GM21526 (cell line): Measurements from ENCODE around the gene CDH20.

Experiments used
- ATAC-seq: cut with Tn5 transposase; IDR thresholded peaks from one replicate; pipeline ENCODE4 v1.9.1; 2021; ENCODE audit warnings: moderate library complexity; ENCODE audit not compliant: unreplicated experiment, low FRiP score

CDH20 gene

GRCh38 chr18:61419763-61420162 is 86.5 kb downstream of the CDH20 start:
- no peak for ATAC-seq

GRCh38 chr18:61420218-61420885 is 87.1 kb downstream of the CDH20 start:
- ATAC-seq: no peak

DNA sequence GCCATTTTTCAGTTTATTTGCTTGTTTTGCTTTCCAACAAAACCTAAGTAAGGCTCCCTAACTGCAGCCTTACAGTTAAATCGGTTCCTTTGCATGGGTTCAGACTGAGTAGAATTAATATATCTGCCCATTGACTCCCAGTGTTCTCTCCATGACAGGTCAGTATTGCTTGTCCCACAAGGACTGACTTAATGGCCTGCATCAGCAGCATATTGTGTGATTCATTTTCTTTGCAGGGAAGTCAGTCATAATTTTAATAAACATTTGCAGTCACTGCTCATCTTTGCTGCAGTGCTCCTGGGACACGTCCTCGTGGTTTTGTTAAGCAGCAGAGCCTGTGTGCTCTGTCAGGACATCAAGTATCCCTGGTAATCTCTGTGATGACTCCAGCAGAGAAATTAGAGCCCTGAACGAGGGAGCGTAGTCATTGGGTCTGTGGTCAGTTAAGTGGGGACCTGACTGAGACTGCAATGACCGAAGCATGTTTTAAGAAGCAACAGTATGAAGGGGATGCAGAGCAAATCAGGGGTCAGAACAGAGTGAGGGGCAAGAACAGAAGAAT is 93.3 kb downstream of the CDH20 start:
- no peak for ATAC-seq

GRCh38 chr18:61428266-61428665 is 95.0 kb downstream of the CDH20 start:
- ATAC-seq: no peak

- ATAC-seq: no peak
Observed at GRCh38 chr18:61432590-61432989, 99.4 kb downstream of the CDH20 start.

DNA sequence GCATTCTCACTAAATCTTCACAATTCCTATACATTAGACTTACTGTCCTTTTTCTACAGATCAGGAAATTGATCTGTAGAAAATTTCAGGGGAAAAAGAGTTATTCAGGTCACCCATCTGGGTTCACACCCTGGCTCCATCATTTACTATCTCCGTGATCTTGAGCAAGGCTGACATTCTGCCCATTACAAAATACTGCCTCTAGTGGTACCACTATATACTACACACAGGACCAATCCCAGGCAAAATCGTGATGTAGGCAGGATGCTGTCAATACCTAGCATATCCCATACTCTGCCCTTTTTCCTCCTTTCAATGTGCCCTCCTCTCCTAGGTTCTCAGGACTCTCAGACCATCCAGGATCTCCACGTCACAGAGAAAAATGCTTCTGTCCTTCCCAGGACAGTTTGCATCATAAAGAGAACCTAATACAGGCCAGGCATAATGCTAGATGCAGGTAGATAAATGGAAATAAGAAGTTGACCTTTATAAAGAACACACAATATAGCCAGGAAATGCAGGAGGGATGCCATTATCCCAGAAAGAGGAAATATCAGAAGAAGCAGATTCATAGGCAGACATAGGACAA is 101.9 kb downstream of the CDH20 start:
- peak; percentile 88 for ATAC-seq

- ATAC-seq: no peak
Observed at GRCh38 chr18:61443081-61443725, 110.0 kb downstream of the CDH20 start.

DNA sequence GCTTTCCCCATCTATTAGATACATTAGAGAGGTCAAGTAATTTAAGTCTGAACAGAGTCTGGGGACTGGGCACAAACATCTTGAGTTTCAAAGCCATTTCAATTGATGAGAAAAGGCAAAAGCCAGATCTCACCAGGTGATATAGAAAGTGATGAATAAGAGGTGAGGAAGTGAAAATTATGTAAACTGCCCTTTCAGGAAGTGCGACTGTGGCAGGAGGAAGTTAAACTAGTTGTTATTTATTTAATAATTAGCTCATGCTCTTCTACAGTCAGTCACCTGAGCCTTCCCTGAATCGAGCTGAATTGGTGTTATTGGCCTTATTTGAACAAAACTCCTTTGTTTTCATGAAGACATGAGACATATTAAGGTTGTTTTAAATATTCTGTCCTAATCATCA is 115.1 kb downstream of the CDH20 start:
- ATAC-seq: peak; percentile 87

- ATAC-seq: no peak
Observed at GRCh38 chr18:61459896-61460648, 126.8 kb downstream of the CDH20 start.

- no peak for ATAC-seq
Observed at GRCh38 chr18:61464551-61465142, 131.4 kb downstream of the CDH20 start.

- ATAC-seq: no peak
Observed at GRCh38 chr18:61466736-61467135, 133.5 kb downstream of the CDH20 start.

DNA sequence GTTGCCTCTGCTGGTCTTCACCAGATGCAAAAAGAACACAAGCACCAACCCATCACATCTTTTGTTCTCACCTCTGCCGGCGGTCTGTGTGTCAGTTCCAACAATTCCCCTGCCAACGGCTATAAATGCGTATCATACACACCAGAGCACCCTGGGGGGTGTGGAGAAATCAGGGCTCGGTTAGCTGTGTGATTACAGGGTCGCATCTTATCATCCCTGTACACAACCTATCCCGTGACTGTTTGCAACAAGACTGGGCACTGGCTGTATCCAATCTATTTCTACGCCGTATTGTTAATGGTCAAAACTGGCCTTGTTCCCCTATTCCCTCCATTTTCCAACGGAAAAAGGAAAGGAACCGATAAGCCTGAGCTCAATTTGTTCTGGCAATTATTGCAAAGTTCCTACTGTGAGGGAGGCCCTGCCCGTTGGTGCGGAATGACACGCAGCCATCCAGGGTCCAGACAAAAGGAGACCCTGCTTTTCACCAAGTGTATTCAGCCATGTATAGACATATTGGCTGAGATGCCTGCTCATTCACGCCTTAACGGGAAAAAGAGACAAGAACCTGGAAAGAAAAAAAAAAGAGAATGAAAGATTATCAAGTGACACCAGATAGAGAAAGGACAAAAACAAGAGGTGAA is 136.9 kb downstream of the CDH20 start:
- no peak for ATAC-seq

DNA sequence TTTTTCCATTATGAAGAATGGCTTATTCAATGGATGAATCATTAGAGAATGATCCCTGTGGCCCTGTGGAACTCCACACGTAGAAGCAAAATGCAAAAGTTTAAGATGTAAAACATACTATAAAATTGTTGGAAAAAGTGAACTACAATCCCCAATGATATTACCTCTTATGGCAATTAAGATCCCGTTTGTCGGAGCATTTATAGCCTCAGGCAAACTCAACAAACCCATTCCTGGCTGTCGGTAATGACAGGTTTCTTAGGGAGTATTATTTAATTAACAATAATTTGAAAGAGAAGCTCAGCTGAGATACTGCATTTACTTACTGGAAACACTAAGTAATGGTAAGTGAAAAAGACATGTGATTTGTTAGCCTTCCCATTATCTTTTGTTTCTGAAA is 138.3 kb downstream of the CDH20 start:
- ATAC-seq: no peak

DNA sequence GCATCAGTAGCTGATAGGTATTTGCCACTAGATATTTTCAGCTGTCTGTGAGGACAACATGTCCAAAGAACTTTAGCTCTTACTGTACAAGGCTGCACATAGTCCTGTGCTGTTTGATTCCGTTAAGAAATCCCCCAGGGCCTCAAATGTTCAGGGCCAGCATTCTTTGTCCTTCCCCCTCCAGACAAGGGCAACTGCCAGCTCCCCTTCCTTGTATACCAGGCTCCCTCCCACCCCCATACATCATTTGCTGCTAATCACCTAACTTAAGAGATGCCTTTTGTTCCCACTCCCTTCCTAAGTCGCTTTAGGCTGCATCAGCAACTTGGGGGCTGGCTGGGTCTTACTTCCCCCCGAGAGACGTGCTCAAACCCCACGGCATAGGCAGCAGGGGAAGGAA is 138.7 kb downstream of the CDH20 start:
- ATAC-seq: no peak

DNA sequence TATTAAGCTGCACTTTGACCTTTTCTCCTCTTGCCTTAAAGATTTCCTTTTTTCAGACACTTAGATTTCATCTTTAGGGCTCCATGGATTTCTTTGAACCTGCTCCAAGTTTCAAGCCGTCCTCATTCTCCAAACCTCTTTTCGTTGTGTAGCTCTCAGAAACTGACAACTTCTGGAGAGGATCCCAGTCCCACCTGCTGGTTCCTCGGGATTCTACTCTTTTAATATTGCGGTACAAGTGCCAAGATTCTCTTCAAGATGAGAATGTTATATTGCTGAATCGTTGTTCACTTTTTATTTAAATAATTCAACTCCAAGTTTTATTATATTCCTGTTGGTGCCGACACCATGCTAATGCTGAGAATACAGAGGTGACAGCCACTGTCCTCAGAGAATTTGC is 141.1 kb downstream of the CDH20 start:
- no peak for ATAC-seq

GRCh38 chr18:61474918-61475317 is 141.7 kb downstream of the CDH20 start:
- ATAC-seq: no peak

GRCh38 chr18:61475931-61476330 is 142.7 kb downstream of the CDH20 start:
- no peak for ATAC-seq

DNA sequence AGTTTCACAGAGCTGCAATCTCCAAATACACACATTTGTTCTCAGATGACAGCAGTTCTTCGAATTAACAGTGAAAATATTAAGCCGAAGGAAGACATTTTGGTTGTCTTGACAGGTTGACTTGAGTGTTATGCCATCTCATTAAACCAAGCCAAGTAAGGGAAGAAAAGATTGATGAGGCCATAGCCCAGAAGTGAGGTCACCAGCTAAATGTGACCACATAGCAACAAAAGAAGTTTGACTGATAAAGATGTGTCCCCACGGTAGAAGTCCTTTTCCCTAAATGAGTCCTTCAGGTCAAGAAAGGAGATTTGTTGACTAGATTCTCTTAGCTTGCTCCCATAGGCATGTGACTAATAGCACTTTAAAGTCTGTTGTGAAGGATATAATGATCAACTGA is 156.1 kb downstream of the CDH20 start:
- no peak for ATAC-seq

GRCh38 chr18:61496374-61496773 is 163.1 kb downstream of the CDH20 start:
- ATAC-seq: no peak

DNA sequence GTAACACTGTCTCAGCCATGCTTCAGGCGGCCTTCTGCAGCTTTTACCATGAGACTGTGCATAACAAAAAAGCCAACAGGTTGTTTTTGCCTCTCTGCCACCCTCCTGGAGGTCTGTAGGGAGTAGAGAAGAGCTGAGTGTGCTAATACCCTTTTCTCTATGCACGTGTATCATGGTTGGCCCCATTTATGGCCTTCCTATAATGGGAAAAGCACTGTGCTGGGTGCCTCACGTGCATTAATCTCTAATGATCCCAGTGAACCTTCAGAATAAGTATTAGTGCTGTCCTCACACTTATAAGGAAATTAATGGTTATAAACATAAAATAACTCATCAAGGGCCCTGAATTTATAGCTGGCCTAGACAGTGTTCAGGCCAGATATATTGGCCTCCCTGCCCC is 164.2 kb downstream of the CDH20 start:
- no peak for ATAC-seq
